Body of pancreas (tissue), 4 donors: ENCODE data around the gene KRT78. TPM values are rescaled to one million over a fixed set of nuclear protein-coding genes. Genes with fewer than 3 reads are reported as not detected.

ENCODE experiments used
- ATAC-seq: fragments of 150-250 bp; one replicate; pipeline ENCODE4 v1.9.1; 2016
- DNase-seq, 4 donors: peaks; one replicate each; pipeline ENCODE4 v3.0.0-alpha.2; 2019
- H3K27ac ChIP-seq, 4 donors: fragments of 200-600 bp; sonication (generic); 1 replicate in 3 of 4; 2 replicates in 1 of 4; pipeline versions ENCODE4 v1.5.1 to v1.6.1; 2016 to 2019; ENCODE audit warnings: mild to moderate bottlenecking in 1 of 4, mixed read lengths in 1 of 4, moderate library complexity in 1 of 4
- H3K27me3 ChIP-seq, 2 donors: fragments of 200-600 bp; sonication (generic); one replicate each; pipeline ENCODE4 v1.6.0; 2016; ENCODE audit warnings: mild to moderate bottlenecking in 1 of 2
- H3K36me3 ChIP-seq, 2 donors: fragments of 200-600 bp; sonication (generic); replicated peaks in 1 of 2; 2 replicates each; pipeline ENCODE4 v1.5.1; 2016; ENCODE audit warnings: low read depth in 2 of 2; ENCODE audit not compliant: insufficient read depth in 1 of 2
- H3K4me1 ChIP-seq: fragments of 200-600 bp; sonication (generic); one replicate; pipeline ENCODE4 v1.6.0; 2016
- H3K4me3 ChIP-seq, 2 donors: fragments of 200-600 bp; sonication (generic); 1 replicate in 1 of 2; 2 replicates in 1 of 2; pipeline ENCODE4 v1.5.1; 2016 to 2019
- H3K9me3 ChIP-seq, 3 donors: fragments of 200-600 bp; sonication (generic); 1 replicate in 2 of 3; 2 replicates in 1 of 3; pipeline ENCODE4 v1.5.1; 2016
- POLR2A ChIP-seq, 3 donors: fragments of 450-650 bp; IDR thresholded peaks; one replicate each; pipeline ENCODE4 v1.6.1; 2016; ENCODE audit warnings: antibody characterized with exemption in 3 of 3, mild to moderate bottlenecking in 2 of 3
- WGBS, 2 donors: methylation state at CpG; one replicate each; pipeline ENCODE4 v1.1.5; 2017; 5-methylcytosine and 5-hydroxymethylcytosine counted together
- intact Hi-C: fragments of 100-400 bp; cut with DNase I; formaldehyde crosslinking; loops from one replicate; pipeline ENCODE4 v1.15.1; 2023
- total RNA-seq, 2 donors: library from RNA; depleted of rRNA; stranded (reverse); fragments of >200 nt; gene quantifications; one replicate each; pipeline ENCODE4 v1.1.0, GENCODE V29; 2016
- TF ChIP-seq, protein P1 (sequence below), 7 experiments: fragments of 450-650 bp in 4 of 7; fragments of 200-600 bp in 3 of 7; sonication (generic) in 3 of 7; IDR thresholded peaks; one replicate each; pipeline ENCODE4 v1.5.1; 2016 to 2019; ENCODE audit warnings: antibody characterized with exemption in 7 of 7

KRT78 gene
- total RNA-seq, 2 donors from 2014 or later: not detected

DNA sequence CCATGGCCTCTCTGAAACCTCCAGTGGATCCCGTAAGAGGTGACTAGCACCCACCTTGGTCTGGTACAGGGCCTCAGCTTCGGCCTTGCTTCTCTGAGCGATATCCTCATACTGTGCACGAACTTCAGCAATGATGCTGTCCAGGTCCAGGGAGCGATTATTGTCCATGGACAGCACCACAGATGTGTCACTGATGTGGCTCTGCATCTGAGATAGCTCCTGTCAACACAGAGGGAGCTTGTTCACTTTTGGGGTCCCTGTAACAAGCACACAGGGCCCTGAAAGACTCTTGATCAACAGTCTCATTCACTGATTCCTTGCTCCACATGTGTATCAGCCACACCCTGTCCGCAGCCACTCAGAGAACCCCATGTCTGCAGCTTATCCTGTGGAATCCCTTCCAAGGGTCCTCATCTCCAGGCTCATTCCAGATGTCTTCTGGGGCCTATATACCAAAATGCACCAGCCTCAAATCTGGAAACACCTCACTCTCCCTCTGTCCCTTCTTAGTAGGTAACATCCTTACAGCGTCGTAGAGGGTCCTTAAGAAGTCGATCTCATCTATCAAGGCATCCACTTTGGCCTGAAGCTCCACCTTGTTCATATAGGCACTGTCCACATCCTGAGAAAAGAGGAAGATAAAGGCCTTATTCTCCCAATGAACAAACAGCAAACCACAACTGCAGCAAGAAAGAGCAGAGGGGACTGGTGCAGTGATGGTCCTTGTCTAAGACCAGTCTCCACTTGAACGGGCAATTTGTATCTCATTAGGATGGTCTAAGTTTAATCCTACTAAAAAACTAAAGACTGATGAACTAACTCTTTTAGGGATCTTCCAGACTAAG is 56.4 kb downstream of the KRT78 start:
- no peak for TF ChIP-seq POLR2A (IDR thresholded peaks at IDR 0.05)
- TF ChIP-seq, protein P1, sequence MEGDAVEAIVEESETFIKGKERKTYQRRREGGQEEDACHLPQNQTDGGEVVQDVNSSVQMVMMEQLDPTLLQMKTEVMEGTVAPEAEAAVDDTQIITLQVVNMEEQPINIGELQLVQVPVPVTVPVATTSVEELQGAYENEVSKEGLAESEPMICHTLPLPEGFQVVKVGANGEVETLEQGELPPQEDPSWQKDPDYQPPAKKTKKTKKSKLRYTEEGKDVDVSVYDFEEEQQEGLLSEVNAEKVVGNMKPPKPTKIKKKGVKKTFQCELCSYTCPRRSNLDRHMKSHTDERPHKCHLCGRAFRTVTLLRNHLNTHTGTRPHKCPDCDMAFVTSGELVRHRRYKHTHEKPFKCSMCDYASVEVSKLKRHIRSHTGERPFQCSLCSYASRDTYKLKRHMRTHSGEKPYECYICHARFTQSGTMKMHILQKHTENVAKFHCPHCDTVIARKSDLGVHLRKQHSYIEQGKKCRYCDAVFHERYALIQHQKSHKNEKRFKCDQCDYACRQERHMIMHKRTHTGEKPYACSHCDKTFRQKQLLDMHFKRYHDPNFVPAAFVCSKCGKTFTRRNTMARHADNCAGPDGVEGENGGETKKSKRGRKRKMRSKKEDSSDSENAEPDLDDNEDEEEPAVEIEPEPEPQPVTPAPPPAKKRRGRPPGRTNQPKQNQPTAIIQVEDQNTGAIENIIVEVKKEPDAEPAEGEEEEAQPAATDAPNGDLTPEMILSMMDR (IDR thresholded peaks at IDR 0.05): no peak
- ATAC-seq (no peak), DNase-seq (no peak)
- WGBS, 2 donors: 72 to 83% methylated on average over 8 to 10 of the region's 10 CpGs
- H3K27ac ChIP-seq: no peak overlapping the region
- H3K27me3 ChIP-seq: no peaks in the 10 kb centered on the region
- H3K9me3 ChIP-seq: no peaks in the 10 kb centered on the region
- H3K4me1 ChIP-seq: no peaks in the 10 kb centered on the region
- no peak overlapping the region for H3K4me3 ChIP-seq
- H3K36me3 ChIP-seq: no peaks in the 10 kb centered on the region
- intact Hi-C loops: no loop called here

DNA sequence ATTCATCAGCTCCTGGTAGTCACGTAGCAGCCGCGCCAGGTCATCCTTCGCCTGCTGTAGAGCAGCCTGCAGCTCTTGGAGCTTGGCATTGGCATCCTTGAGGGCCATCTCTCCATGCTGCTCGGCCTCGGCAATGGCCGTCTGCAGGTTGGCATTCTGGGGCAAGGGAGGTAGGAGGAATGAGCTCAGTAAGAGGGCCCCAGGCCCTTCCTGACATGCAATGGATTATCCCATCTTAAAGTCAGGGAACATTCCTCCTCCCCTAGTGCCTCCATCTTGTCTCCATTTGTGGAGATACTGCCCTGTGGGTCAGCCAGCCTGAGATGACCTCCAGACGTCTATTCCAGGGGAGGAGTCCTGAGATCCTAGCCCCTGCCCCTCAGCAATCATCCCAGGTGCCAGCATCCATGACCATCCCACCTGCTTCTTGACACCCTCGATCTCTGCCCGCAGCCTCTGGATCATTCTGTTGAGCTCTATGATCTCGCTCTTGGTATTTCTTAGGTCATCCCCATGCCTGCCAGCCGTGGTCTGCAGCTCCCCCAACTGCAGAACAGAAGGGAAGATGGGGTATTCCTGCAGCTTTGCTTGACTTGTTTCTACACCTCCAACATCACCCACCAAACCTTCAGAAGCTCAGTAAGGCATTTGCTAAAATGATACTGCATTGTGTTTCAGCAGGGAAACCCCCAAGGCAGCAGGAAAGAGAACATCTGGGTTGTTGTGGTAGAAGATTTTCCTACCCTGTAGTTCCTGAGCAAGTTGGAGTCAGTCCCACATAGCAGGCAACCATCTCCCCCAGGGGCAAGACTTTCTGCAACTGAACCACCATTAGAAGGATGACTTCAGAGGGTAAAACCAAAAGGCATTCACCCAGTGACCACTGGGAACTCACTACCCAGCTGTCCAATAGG is 57.3 kb downstream of the KRT78 start:
- intact Hi-C loops: no loop called here
- no peak for ATAC-seq

DNA sequence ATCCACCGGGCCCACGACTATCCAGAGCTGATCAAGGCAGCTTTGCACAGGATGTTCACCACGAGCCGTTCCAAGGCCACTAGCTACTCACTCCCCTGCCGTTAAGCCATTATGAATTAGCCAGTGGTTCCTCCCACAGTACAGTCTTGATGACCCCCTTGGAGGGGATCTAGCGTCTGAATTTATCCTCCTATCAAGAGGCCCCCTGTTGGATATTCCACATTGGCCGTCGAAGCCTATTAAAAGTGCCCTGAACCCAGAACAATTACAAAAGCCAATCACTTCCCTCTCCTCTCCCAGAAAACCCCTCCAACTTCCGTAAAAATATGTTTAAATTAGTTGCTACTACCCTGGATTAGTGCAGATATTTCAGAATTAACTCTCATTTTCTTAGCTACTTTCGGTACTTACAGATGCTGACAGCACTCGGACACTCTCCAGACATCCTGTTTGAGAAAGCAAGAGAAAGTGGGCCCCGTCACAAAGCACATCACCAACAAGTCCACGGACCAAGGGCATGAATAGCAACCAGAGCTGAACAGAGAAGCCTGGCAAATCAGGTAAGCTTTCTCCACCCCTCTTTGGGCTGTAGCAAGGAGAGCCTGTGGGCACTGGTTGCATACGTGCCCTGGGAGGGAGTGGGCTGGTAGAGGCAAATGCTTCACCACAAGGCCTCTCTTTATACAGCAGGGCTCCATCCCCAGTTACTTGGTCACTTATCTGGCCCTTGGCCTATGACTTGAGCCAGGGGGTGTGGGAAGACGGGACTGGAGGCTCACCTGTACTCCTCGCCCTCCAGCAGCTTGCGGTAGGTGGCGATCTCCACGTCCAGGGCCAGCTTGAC is 58.1 kb downstream of the KRT78 start:
- TF ChIP-seq, protein P1 (IDR thresholded peaks at IDR 0.05): no peak
- TF ChIP-seq POLR2A (IDR thresholded peaks at IDR 0.05): no peak
- no peaks in the 10 kb centered on the region for H3K9me3 ChIP-seq
- DNase-seq: no peak
- ATAC-seq: no peak
- no peaks in the 10 kb centered on the region for H3K4me1 ChIP-seq
- H3K36me3 ChIP-seq: no peaks in the 10 kb centered on the region
- intact Hi-C loops: no loop called here
- 54 to 63% methylated on average over 14 to 19 of the region's 19 CpGs for WGBS, 2 donors
- no peak overlapping the region for H3K27ac ChIP-seq
- no peak overlapping the region for H3K4me3 ChIP-seq
- H3K27me3 ChIP-seq: no peaks in the 10 kb centered on the region

More for the DNA sequence above, 57.3 kb downstream of the KRT78 start:
- WGBS, 2 donors: 88 to 93% methylated on average over 9 to 12 of the region's 12 CpGs
- no peak for DNase-seq
- Histone ChIP-seq H3K4me3 (no peak overlapping the region), H3K27ac (no peak overlapping the region), H3K27me3 (no peaks in the 10 kb centered on the region), H3K9me3 (no peaks in the 10 kb centered on the region), H3K36me3 (no peaks in the 10 kb centered on the region), H3K4me1 (no peaks in the 10 kb centered on the region)
- no peak for TF ChIP-seq POLR2A (IDR thresholded peaks at IDR 0.05)
- TF ChIP-seq, protein P1 (IDR thresholded peaks at IDR 0.05): no peak

- no peaks in the 10 kb centered on the region for H3K36me3 ChIP-seq
- H3K27me3 ChIP-seq: no peaks in the 10 kb centered on the region
- ATAC-seq: no peak
- H3K27ac ChIP-seq: no peak overlapping the region
- no peak overlapping the region for H3K4me3 ChIP-seq
- no peaks in the 10 kb centered on the region for H3K4me1 ChIP-seq
- H3K9me3 ChIP-seq: no peaks in the 10 kb centered on the region
- intact Hi-C loops: no loop called here
- peak; percentile 7 to 30 (median 17) for DNase-seq
- WGBS, 2 donors: 21 to 27% methylated on average over 30 to 49 of the region's 50 CpGs
- no peak for TF ChIP-seq POLR2A (IDR thresholded peaks at IDR 0.05)
- TF ChIP-seq, protein P1 (IDR thresholded peaks at IDR 0.05): no peak
Measured at GRCh38 chr12:52789637-52790426, 59.0 kb downstream of the KRT78 start.
